Measurements from ENCODE around the gene SUSD1.
"Not testable (repeated sequence)": the region's sequence is repeated elsewhere in the genome, so short reads cannot be mapped to it uniquely, and the experiment has no call there.

SUSD1 gene

DNA sequence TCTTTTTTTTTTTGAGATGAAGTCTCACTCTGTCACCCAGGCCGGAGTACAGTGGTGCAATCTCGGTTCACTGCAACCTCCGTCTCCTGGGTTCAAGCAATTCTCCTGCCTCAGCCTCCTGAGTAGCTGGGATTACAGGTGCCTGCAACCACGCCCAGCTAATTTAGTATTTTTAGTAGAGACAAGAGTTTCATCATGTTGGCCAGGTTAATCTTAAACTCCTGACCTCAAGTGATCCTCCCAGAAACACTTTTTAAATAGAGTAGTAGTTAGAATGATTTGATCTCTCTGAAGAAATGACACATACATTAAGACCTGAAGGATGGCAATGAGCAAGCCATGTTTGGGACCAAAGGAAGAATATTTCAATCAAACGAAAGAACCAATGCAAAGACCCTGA lies 46.7 kb downstream of the SUSD1 start:
- H4K91ac ChIP-seq (ENCODE audit: low read length); H3K4ac ChIP-seq (ENCODE audit: low read depth in 1 of 2, low read length in 2 of 2); H2BK5ac ChIP-seq (ENCODE audit: low read depth, low read length, poor library complexity, severe bottlenecking); H2BK15ac ChIP-seq (ENCODE audit: low read depth, poor library complexity, severe bottlenecking); H3K4me2 ChIP-seq (ENCODE audit: low read length, poor library complexity, severe bottlenecking); H3K9ac ChIP-seq (ENCODE audit: low read length); H4K8ac ChIP-seq (ENCODE audit: low read length); H3K18ac ChIP-seq (ENCODE audit: low read depth in 1 of 2, low read length in 2 of 2); H3K27me3 ChIP-seq (ENCODE audit: control insufficient read depth in 1 of 2, insufficient read depth in 1 of 2, low read length in 2 of 2); H3K79me1 ChIP-seq (replicated peaks; ENCODE audit: low read length, poor library complexity, severe bottlenecking); DNase-seq; H3K23ac ChIP-seq (ENCODE audit: low read length in 2 of 2); H3K36me3 ChIP-seq (ENCODE audit: control insufficient read depth in 1 of 2, insufficient read depth in 2 of 2, low read depth in 1 of 2, low read length in 2 of 2); H3K9me3 ChIP-seq (ENCODE audit: control insufficient read depth, low read length); H3K4me3 ChIP-seq (ENCODE audit: insufficient read depth in 1 of 2, low read depth in 1 of 2, low read length in 2 of 2); H2BK120ac ChIP-seq (ENCODE audit: low read depth, low read length); H3K27ac ChIP-seq (ENCODE audit: low read length, poor library complexity, severe bottlenecking); H2AFZ ChIP-seq (ENCODE audit: low read depth, low read length); H2BK12ac ChIP-seq (ENCODE audit: low read length in 2 of 2); H3K14ac ChIP-seq (ENCODE audit: low read length in 2 of 2); H3K4me1 ChIP-seq (ENCODE audit: control insufficient read depth, insufficient read depth, low read depth, low read length); H2AK5ac ChIP-seq (ENCODE audit: low read length, severe bottlenecking): not testable (repeated sequence)
- over 99% methylated on average over 4 of the region's 5 CpGs for WGBS

DNA sequence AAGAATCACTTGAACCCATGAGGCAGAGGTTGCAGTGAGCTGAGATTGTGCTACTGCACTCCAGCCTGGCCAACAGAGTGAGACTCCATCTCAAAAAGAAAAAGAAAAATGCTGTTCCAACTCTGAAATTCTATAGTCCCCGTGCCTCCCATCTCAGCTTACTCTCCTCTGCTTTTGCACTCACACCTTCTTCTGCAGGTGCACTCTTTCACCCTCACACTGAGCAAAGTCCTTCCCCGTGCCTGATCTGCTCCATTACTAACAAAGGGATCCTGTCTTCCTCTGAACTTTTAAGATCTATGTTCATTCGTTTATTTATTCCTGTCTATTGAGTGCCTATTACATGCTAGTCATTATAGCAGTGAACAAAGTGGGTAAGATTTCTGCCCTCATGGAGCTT lies 47.8 kb downstream of the SUSD1 start:
- H3K27ac ChIP-seq (ENCODE audit: low read length, poor library complexity, severe bottlenecking) = no peak overlapping the region
- H3K4me1 ChIP-seq (ENCODE audit: control insufficient read depth, insufficient read depth, low read depth, low read length) = peaks cover 3% of the 10 kb centered on the region
- no peak overlapping the region for H4K8ac ChIP-seq (ENCODE audit: low read length)
- no peak overlapping the region for H4K91ac ChIP-seq (ENCODE audit: low read length)
- H3K9me3 ChIP-seq (ENCODE audit: control insufficient read depth, low read length) = no peaks in the 10 kb centered on the region
- no peak overlapping the region for H2BK12ac ChIP-seq (ENCODE audit: low read length in 2 of 2)
- H3K4me2 ChIP-seq (ENCODE audit: low read length, poor library complexity, severe bottlenecking) = no peak overlapping the region
- no peak overlapping the region for H3K4me3 ChIP-seq (ENCODE audit: insufficient read depth in 1 of 2, low read depth in 1 of 2, low read length in 2 of 2)
- no peak overlapping the region for H2BK5ac ChIP-seq (ENCODE audit: low read depth, low read length, poor library complexity, severe bottlenecking)
- no peak overlapping the region for H3K18ac ChIP-seq (ENCODE audit: low read depth in 1 of 2, low read length in 2 of 2)
- H3K4ac ChIP-seq (ENCODE audit: low read depth in 1 of 2, low read length in 2 of 2) = no peak overlapping the region
- WGBS = 88% methylated on average over 2 of the region's 3 CpGs
- H2AFZ ChIP-seq (ENCODE audit: low read depth, low read length) = no peak overlapping the region
- no peak overlapping the region for H3K23ac ChIP-seq (ENCODE audit: low read length in 2 of 2)
- no peak overlapping the region for H2BK120ac ChIP-seq (ENCODE audit: low read depth, low read length)
- no peak for DNase-seq
- no peak overlapping the region for H3K14ac ChIP-seq (ENCODE audit: low read length in 2 of 2)
- no peak overlapping the region for H2BK15ac ChIP-seq (ENCODE audit: low read depth, poor library complexity, severe bottlenecking)
- H3K36me3 ChIP-seq (ENCODE audit: control insufficient read depth in 1 of 2, insufficient read depth in 2 of 2, low read depth in 1 of 2, low read length in 2 of 2) = peaks cover 6 to 11% of the 10 kb centered on the region in 2 experiments
- H3K27me3 ChIP-seq (ENCODE audit: control insufficient read depth in 1 of 2, insufficient read depth in 1 of 2, low read length in 2 of 2) = no peaks in the 10 kb centered on the region
- peak overlapping the region; percentile 96 for H2AK5ac ChIP-seq (ENCODE audit: low read length, severe bottlenecking)
- H3K9ac ChIP-seq (ENCODE audit: low read length) = no peak overlapping the region
- H3K79me1 ChIP-seq (replicated peaks; ENCODE audit: low read length, poor library complexity, severe bottlenecking) = peaks cover 8% of the 10 kb centered on the region

DNA sequence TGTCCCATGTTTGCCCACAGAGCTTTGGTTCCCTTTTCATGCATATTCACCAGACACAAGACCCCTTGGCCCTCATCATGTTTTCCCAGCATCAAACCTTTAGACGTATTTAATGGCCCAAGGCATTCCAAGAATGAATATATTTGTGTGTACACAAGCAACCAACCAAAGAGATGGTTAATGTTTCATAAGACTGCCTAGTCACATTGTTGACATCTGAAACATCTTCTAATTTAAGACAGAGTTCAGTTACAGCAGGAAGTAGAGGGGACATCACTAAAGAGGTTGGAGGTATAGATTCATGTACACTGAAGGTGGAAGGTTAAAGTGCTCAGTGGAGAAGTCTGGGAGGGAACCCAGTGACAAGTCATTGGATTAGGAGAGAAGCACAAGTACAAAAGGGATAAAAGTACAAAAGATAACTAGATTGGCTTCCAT lies 49.1 kb downstream of the SUSD1 start:
- H3K27me3 ChIP-seq (ENCODE audit: control insufficient read depth in 1 of 2, insufficient read depth in 1 of 2, low read length in 2 of 2) = no peaks in the 10 kb centered on the region
- H3K79me1 ChIP-seq (replicated peaks; ENCODE audit: low read length, poor library complexity, severe bottlenecking) = peaks cover 12% of the 10 kb centered on the region
- H3K4me3 ChIP-seq (ENCODE audit: insufficient read depth in 1 of 2, low read depth in 1 of 2, low read length in 2 of 2) = no peak overlapping the region
- no peak overlapping the region for H3K4me2 ChIP-seq (ENCODE audit: low read length, poor library complexity, severe bottlenecking)
- peak overlapping the region; percentile 96 for H3K27ac ChIP-seq (ENCODE audit: low read length, poor library complexity, severe bottlenecking)
- H2BK5ac ChIP-seq (ENCODE audit: low read depth, low read length, poor library complexity, severe bottlenecking) = no peak overlapping the region
- H2BK120ac ChIP-seq (ENCODE audit: low read depth, low read length) = no peak overlapping the region
- no CpG with 5 or more reads among the region's 1 CpG for WGBS
- no peak overlapping the region for H4K91ac ChIP-seq (ENCODE audit: low read length)
- no peak overlapping the region for H3K23ac ChIP-seq (ENCODE audit: low read length in 2 of 2)
- no peak overlapping the region for H3K14ac ChIP-seq (ENCODE audit: low read length in 2 of 2)
- H3K36me3 ChIP-seq (ENCODE audit: control insufficient read depth in 1 of 2, insufficient read depth in 2 of 2, low read depth in 1 of 2, low read length in 2 of 2) = peaks cover 6 to 11% of the 10 kb centered on the region in 2 experiments
- H3K4me1 ChIP-seq (ENCODE audit: control insufficient read depth, insufficient read depth, low read depth, low read length) = peaks cover 4% of the 10 kb centered on the region
- no peak overlapping the region for H2AK5ac ChIP-seq (ENCODE audit: low read length, severe bottlenecking)
- no peak overlapping the region for H3K18ac ChIP-seq (ENCODE audit: low read depth in 1 of 2, low read length in 2 of 2)
- no peak overlapping the region for H2BK15ac ChIP-seq (ENCODE audit: low read depth, poor library complexity, severe bottlenecking)
- DNase-seq = peak; percentile 6
- H3K9ac ChIP-seq (ENCODE audit: low read length) = no peak overlapping the region
- H2BK12ac ChIP-seq (ENCODE audit: low read length in 2 of 2) = no peak overlapping the region
- H3K4ac ChIP-seq (ENCODE audit: low read depth in 1 of 2, low read length in 2 of 2) = no peak overlapping the region
- no peaks in the 10 kb centered on the region for H3K9me3 ChIP-seq (ENCODE audit: control insufficient read depth, low read length)
- H2AFZ ChIP-seq (ENCODE audit: low read depth, low read length) = no peak overlapping the region
- no peak overlapping the region for H4K8ac ChIP-seq (ENCODE audit: low read length)

GRCh38 chr9:112124156-112124555 lies 50.9 kb downstream of the SUSD1 start:
- no peak overlapping the region for H3K23ac ChIP-seq (ENCODE audit: low read length in 2 of 2)
- no peak overlapping the region for H2BK5ac ChIP-seq (ENCODE audit: low read depth, low read length, poor library complexity, severe bottlenecking)
- H4K91ac ChIP-seq (ENCODE audit: low read length) = no peak overlapping the region
- H3K36me3 ChIP-seq (ENCODE audit: control insufficient read depth in 1 of 2, insufficient read depth in 2 of 2, low read depth in 1 of 2, low read length in 2 of 2) = peaks cover 6 to 11% of the 10 kb centered on the region in 2 experiments
- H2BK120ac ChIP-seq (ENCODE audit: low read depth, low read length) = no peak overlapping the region
- no peaks in the 10 kb centered on the region for H3K27me3 ChIP-seq (ENCODE audit: control insufficient read depth in 1 of 2, insufficient read depth in 1 of 2, low read length in 2 of 2)
- DNase-seq = no peak
- H3K4me1 ChIP-seq (ENCODE audit: control insufficient read depth, insufficient read depth, low read depth, low read length) = peaks cover 11% of the 10 kb centered on the region
- no peak overlapping the region for H3K18ac ChIP-seq (ENCODE audit: low read depth in 1 of 2, low read length in 2 of 2)
- no peak overlapping the region for H2BK12ac ChIP-seq (ENCODE audit: low read length in 2 of 2)
- H2AFZ ChIP-seq (ENCODE audit: low read depth, low read length) = no peak overlapping the region
- H3K4me2 ChIP-seq (ENCODE audit: low read length, poor library complexity, severe bottlenecking) = no peak overlapping the region
- H2AK5ac ChIP-seq (ENCODE audit: low read length, severe bottlenecking) = peak overlapping the region; percentile 90
- no peak overlapping the region for H2BK15ac ChIP-seq (ENCODE audit: low read depth, poor library complexity, severe bottlenecking)
- H4K8ac ChIP-seq (ENCODE audit: low read length) = no peak overlapping the region
- no peak overlapping the region for H3K14ac ChIP-seq (ENCODE audit: low read length in 2 of 2)
- no peak overlapping the region for H3K27ac ChIP-seq (ENCODE audit: low read length, poor library complexity, severe bottlenecking)
- no peaks in the 10 kb centered on the region for H3K9me3 ChIP-seq (ENCODE audit: control insufficient read depth, low read length)
- H3K9ac ChIP-seq (ENCODE audit: low read length) = no peak overlapping the region
- H3K79me1 ChIP-seq (replicated peaks; ENCODE audit: low read length, poor library complexity, severe bottlenecking) = peaks cover 12% of the 10 kb centered on the region
- no peak overlapping the region for H3K4me3 ChIP-seq (ENCODE audit: insufficient read depth in 1 of 2, low read depth in 1 of 2, low read length in 2 of 2)
- H3K4ac ChIP-seq (ENCODE audit: low read depth in 1 of 2, low read length in 2 of 2) = no peak overlapping the region
- 98% methylated on average over 5 of the region's 5 CpGs for WGBS
